ENCODE results near the gene GATAD2A.

DNA sequence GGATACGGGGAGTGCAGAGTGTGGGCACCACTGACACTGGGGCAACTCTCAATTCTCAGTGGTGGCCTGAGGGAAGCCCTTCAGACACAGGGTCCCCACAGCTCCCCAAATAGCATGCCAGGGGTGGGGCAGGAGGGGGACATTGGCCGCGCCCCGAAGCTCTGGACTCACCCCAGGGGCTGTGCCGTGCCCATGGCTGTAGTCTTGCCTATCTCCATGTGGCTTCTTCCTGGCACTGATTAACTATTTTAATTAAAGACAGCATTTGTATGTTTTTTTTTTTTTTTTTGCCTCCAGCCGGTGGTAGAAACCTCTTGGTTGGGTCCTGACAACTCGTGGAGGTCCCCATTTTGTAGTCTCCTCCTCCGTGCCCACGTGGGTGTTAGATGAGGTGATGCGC is 23.3 kb downstream of the GATAD2A start:
- TF ChIP-seq, protein P1, sequence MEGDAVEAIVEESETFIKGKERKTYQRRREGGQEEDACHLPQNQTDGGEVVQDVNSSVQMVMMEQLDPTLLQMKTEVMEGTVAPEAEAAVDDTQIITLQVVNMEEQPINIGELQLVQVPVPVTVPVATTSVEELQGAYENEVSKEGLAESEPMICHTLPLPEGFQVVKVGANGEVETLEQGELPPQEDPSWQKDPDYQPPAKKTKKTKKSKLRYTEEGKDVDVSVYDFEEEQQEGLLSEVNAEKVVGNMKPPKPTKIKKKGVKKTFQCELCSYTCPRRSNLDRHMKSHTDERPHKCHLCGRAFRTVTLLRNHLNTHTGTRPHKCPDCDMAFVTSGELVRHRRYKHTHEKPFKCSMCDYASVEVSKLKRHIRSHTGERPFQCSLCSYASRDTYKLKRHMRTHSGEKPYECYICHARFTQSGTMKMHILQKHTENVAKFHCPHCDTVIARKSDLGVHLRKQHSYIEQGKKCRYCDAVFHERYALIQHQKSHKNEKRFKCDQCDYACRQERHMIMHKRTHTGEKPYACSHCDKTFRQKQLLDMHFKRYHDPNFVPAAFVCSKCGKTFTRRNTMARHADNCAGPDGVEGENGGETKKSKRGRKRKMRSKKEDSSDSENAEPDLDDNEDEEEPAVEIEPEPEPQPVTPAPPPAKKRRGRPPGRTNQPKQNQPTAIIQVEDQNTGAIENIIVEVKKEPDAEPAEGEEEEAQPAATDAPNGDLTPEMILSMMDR (IDR thresholded peaks at IDR 0.05 in 2 of 3, conservative IDR thresholded peaks at IDR 0.05 in 1 of 3; ENCODE audit: control insufficient read depth in 2 of 3, extremely low read depth in 1 of 3, insufficient read depth in 1 of 3, low read depth in 3 of 3, low read length in 3 of 3), result no peak
- TF ChIP-seq TBL1XR1 (IDR thresholded peaks at IDR 0.05; ENCODE audit: low read depth, low read length) (no peak), POLR2A (IDR thresholded peaks at IDR 0.05; ENCODE audit: low read depth, low read length) (no peak; the same call in 1 of the 2 replicates), TARDBP (IDR thresholded peaks at IDR 0.05; ENCODE audit: borderline replicate concordance) (no peak), TAF1 (IDR thresholded peaks at IDR 0.05; ENCODE audit: borderline replicate concordance, low read depth, low read length) (no peak)
- TF ChIP-seq, protein P2, sequence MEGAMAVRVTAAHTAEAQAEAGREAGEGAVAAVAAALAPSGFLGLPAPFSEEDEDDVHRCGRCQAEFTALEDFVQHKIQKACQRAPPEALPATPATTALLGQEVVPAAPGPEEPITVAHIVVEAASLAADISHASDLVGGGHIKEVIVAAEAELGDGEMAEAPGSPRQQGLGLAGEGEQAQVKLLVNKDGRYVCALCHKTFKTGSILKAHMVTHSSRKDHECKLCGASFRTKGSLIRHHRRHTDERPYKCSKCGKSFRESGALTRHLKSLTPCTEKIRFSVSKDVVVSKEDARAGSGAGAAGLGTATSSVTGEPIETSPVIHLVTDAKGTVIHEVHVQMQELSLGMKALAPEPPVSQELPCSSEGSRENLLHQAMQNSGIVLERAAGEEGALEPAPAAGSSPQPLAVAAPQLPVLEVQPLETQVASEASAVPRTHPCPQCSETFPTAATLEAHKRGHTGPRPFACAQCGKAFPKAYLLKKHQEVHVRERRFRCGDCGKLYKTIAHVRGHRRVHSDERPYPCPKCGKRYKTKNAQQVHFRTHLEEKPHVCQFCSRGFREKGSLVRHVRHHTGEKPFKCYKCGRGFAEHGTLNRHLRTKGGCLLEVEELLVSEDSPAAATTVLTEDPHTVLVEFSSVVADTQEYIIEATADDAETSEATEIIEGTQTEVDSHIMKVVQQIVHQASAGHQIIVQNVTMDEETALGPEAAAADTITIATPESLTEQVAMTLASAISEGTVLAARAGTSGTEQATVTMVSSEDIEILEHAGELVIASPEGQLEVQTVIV (IDR thresholded peaks at IDR 0.05; ENCODE audit: borderline replicate concordance, partially characterized antibody), result no peak

Measured in GM12878 (cell line).